GM13976 (cell line): ENCODE data around the gene ANKRD28.
A peak's percentile ranks its signal among the peaks of the same experiment; 100 is the strongest.

Source experiments
- DNase-seq: peaks from one replicate; pipeline ENCODE4 v3.0.0; 2012; ENCODE audit warnings: low spot score
- in situ Hi-C: fragments of 300-500 bp; cut with MboI; formaldehyde crosslinking; loops from one replicate; pipeline ENCODE4 v1.12.0; 2022; ENCODE audit warnings: low sequenced_read_pairs, mixed read lengths, inconsistent platforms; ENCODE audit not compliant: unreplicated experiment
- TF ChIP-seq, protein P1 (sequence below): IDR thresholded peaks from 2 replicates; pipeline ENCODE4 v1.5.1; 2012; ENCODE audit warnings: borderline replicate concordance, mild to moderate bottlenecking; ENCODE audit not compliant: insufficient read depth; ENCODE audit errors: extremely low read depth, missing control alignments, control extremely low read depth

The ANKRD28 gene

DNA sequence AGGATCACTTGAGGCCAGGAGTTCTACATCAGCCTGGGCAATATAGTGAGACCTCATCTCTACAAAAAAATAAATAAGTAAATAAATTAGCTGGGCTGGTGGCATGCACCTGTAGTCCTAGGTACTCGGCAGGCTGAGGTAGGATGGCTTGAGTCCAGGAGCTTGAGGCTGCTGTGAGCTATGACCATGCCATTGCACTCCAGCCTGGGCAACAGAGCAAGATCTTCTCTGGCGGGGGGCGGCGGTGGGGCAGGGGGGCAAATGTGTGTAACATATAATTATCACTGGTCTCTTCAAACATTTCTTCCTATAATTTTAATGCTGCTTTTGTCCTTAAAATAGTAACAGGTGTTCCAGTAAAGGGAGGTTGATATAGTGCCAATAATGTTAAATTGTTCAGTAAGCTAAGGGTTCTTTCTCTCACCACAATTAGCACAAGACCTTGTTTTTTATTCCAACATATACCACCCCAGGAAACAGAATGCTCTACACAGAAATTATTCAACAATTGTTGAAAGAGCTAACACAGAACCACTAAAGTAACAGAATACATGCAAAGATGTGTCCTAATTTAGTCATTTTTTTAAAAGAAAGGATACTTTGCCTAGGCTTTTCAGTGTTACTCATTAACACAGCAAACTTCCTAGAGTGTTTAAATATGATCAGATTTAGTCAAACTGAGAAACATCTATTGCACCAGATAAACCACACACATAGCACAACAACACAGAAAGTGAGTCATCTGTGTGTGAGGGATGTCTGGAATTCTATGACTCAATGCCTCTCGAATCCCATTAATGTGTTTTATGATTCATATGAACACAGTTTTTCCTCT, 29.1 kb downstream of the ANKRD28 start:
- DNase-seq, result peak; percentile 29
- in situ Hi-C loops, result no loop called here
- TF ChIP-seq, protein P1, sequence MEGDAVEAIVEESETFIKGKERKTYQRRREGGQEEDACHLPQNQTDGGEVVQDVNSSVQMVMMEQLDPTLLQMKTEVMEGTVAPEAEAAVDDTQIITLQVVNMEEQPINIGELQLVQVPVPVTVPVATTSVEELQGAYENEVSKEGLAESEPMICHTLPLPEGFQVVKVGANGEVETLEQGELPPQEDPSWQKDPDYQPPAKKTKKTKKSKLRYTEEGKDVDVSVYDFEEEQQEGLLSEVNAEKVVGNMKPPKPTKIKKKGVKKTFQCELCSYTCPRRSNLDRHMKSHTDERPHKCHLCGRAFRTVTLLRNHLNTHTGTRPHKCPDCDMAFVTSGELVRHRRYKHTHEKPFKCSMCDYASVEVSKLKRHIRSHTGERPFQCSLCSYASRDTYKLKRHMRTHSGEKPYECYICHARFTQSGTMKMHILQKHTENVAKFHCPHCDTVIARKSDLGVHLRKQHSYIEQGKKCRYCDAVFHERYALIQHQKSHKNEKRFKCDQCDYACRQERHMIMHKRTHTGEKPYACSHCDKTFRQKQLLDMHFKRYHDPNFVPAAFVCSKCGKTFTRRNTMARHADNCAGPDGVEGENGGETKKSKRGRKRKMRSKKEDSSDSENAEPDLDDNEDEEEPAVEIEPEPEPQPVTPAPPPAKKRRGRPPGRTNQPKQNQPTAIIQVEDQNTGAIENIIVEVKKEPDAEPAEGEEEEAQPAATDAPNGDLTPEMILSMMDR, result no peak

DNA sequence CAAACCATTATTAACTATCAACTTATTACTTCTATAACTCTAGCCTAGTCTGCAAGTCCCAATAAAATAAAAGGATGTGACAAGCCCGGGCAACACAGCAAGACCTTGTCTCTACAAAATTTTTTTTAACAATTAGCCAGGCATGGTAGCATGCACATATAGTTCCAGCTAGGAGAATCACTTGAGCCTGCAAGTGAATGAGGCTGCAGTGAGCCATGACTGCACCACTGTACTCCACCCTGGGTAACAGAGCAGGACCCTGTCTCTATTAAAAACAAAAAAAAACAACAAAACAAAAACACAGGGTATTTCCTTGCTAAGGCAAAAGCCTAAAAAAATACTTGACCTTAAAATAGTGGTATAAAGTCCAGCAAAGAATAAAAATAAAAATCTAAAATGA, 31.4 kb downstream of the ANKRD28 start:
- in situ Hi-C loops, result no loop called here

DNA sequence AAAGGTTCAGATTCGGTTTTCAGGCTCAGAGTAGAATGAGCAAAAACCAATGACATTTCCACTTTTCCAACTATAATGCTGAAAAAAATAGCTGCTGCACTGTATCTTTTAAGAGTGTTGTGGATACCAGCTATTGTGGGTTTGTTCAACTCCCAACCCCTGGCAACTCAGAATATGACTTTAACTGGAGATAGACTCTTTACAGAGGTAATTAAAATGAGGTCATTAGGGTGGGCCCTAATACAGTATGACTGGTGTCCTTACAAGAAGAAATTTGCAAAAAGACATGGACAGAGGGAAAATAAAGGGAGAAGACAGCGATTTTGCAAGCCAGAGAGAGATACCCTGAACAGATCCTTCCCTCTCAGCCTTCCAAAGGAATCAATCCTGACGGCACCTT, 39.5 kb downstream of the ANKRD28 start:
- TF ChIP-seq, protein P1, result no peak
- in situ Hi-C loops, result no loop called here
- no peak for DNase-seq

More for the DNA sequence above, 31.4 kb downstream of the ANKRD28 start:
- no peak for DNase-seq
- TF ChIP-seq, protein P1, result no peak

DNA sequence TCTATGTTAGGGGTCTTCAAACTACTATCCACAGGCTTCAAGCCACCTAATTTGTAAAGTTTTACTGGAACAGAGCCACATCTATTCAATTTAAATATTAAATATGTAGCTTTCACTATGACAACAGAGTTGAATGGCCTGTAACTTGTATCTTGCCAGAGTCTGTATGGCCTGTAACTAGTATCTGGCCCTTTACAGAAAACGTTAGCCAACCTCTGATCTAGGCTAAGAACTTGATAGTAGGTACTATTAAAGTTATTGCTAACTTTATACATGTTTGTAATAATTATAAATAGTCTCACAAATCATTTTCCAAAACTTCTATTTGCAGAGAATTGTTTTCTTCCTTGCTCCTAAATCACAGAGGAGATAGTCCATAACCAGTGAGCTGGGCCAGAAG, 40.0 kb downstream of the ANKRD28 start:
- TF ChIP-seq, protein P1, result no peak
- in situ Hi-C loops, result no loop called here
- DNase-seq, result no peak

DNA sequence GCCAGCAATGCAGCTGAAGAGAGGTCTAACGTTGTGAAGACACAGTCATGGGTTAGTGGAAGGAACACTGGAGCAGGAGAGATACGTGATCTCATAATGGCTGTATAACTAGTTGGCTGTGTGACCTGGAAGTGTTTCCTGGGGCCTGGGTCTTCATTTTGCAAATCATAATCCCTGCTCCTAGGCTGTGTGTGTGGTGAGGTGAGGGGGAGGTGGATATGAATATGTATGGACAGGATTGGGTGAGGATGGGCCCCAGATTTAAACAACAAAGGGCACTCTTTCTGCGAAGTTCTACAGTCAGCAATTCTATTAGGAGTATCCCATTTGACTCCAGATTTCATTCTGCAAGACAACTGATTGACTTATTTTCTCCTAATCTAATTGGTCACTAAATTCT, 41.3 kb downstream of the ANKRD28 start:
- DNase-seq, result no peak
- in situ Hi-C loops, result no loop called here
- TF ChIP-seq, protein P1, result no peak

DNA sequence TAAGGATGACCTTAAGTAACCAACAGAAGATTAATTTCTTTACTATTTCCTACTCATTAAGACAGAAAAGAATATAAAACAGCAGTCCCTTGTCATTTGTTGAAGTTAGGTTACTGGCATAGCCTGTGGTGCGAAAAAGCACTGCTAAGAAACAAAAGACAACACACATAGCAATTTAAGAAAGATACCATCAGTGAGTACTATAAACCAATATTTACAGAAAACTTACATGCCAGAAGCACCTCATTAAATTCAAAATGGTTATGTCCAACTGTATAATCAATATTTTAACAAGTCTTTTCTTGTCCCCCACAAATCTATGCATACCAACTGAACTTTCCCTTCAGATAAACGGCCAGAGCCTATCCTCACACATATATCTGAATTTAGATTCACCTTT, 42.0 kb downstream of the ANKRD28 start:
- TF ChIP-seq, protein P1, result no peak
- in situ Hi-C loops, result no loop called here
- no peak for DNase-seq
